ENCODE measurements around the gene NMNAT2.

Gene NMNAT2

GRCh38 chr1:183319051-183319450 lies 99.1 kb downstream of the NMNAT2 start:
- TF ChIP-seq CTCF (IDR thresholded peaks at IDR 0.05; ENCODE audit: borderline replicate concordance, insufficient read depth, low read depth, low read length): no peak
- no peak overlapping the region for H3K4me3 ChIP-seq (ENCODE audit: low read depth, low read length)

GRCh38 chr1:183318433-183318832 lies 99.7 kb downstream of the NMNAT2 start:
- no peak overlapping the region for H3K4me3 ChIP-seq (ENCODE audit: low read depth, low read length)
- peak; percentile 39; the same call in 1 of the 2 replicates for TF ChIP-seq CTCF (IDR thresholded peaks at IDR 0.05; ENCODE audit: borderline replicate concordance, insufficient read depth, low read depth, low read length)

- TF ChIP-seq CTCF (IDR thresholded peaks at IDR 0.05; ENCODE audit: borderline replicate concordance, insufficient read depth, low read depth, low read length): no peak
- H3K4me3 ChIP-seq (ENCODE audit: low read depth, low read length): no peak overlapping the region
Observed at GRCh38 chr1:183315991-183316758, 102.0 kb downstream of the NMNAT2 start.

GRCh38 chr1:183313063-183313462 lies 105.1 kb downstream of the NMNAT2 start:
- no peak overlapping the region for H3K4me3 ChIP-seq (ENCODE audit: low read depth, low read length)
- TF ChIP-seq CTCF (IDR thresholded peaks at IDR 0.05; ENCODE audit: borderline replicate concordance, insufficient read depth, low read depth, low read length): no peak

- no peak overlapping the region for H3K4me3 ChIP-seq (ENCODE audit: low read depth, low read length)
- no peak for TF ChIP-seq CTCF (IDR thresholded peaks at IDR 0.05; ENCODE audit: borderline replicate concordance, insufficient read depth, low read depth, low read length)
Observed at GRCh38 chr1:183310753-183311479, 107.3 kb downstream of the NMNAT2 start.

- no peak for TF ChIP-seq CTCF (IDR thresholded peaks at IDR 0.05; ENCODE audit: borderline replicate concordance, insufficient read depth, low read depth, low read length)
- no peak overlapping the region for H3K4me3 ChIP-seq (ENCODE audit: low read depth, low read length)
Observed at GRCh38 chr1:183308719-183309118, 109.5 kb downstream of the NMNAT2 start.

Data from GM12875 (cell line).